ENCODE results near the gene MRGPRD.

DNA sequence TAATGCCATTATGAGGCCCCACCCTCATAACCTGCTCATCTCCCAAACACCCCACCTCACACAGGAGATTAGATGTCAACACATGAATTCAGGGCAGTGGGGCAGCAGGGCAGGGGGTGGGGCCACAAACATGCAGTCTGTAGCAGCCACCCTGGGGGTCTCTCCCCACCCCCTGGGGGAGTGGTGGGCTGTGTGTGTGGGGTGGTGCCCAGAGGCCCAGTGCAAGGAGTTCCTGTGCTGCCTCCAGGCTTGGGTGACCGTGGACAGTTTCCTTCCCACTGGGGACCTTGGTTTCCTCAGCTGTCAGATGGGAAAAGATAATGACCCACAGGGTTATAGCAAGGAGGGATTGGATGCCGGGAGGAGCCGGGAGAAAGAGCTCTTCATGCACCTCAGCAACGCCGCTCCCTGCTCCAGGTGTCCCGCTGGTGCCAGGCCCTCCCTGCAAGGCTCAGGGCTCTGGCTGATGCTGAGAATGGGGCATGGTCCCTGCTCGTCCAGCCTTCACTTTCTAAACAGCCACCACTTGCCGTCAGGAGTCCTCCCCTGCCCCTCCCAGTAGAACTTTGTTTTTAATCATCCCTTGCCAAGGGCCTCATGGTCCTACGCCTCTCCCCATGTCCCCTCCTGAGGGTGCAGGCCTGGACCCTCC is 34.2 kb upstream of the MRGPRD start:
- TF ChIP-seq, protein P1, sequence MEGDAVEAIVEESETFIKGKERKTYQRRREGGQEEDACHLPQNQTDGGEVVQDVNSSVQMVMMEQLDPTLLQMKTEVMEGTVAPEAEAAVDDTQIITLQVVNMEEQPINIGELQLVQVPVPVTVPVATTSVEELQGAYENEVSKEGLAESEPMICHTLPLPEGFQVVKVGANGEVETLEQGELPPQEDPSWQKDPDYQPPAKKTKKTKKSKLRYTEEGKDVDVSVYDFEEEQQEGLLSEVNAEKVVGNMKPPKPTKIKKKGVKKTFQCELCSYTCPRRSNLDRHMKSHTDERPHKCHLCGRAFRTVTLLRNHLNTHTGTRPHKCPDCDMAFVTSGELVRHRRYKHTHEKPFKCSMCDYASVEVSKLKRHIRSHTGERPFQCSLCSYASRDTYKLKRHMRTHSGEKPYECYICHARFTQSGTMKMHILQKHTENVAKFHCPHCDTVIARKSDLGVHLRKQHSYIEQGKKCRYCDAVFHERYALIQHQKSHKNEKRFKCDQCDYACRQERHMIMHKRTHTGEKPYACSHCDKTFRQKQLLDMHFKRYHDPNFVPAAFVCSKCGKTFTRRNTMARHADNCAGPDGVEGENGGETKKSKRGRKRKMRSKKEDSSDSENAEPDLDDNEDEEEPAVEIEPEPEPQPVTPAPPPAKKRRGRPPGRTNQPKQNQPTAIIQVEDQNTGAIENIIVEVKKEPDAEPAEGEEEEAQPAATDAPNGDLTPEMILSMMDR (conservative IDR thresholded peaks at IDR 0.05; ENCODE audit: low read depth in 2 of 2): no peak
- TF ChIP-seq ZNF114 (CRISPR knock-in tag; IDR thresholded peaks at IDR 0.05) (no peak), POLR2AphosphoS5 (IDR thresholded peaks at IDR 0.05; ENCODE audit: low read depth) (no peak), EZH2phosphoT487 (IDR thresholded peaks at IDR 0.05; ENCODE audit: unreplicated experiment) (no peak), EZH2 (IDR thresholded peaks at IDR 0.05; ENCODE audit: low read depth, unreplicated experiment) (no peak), CREB1 (CRISPR knock-in tag; IDR thresholded peaks at IDR 0.05; ENCODE audit: low read depth) (no peak)

All from GM23338 (cell line).